ENCODE data around the gene SELENOW. TPM values are rescaled to one million over a fixed set of nuclear protein-coding genes. Genes with fewer than 3 reads are reported as not detected.
"Not testable (repeated sequence)": the region's sequence is repeated elsewhere in the genome, so short reads cannot be mapped to it uniquely, and the experiment has no call there.

SELENOW gene
- total and polyA plus RNA-seq, 2 experiments from 2014 or later, result 561 to 571 TPM

DNA sequence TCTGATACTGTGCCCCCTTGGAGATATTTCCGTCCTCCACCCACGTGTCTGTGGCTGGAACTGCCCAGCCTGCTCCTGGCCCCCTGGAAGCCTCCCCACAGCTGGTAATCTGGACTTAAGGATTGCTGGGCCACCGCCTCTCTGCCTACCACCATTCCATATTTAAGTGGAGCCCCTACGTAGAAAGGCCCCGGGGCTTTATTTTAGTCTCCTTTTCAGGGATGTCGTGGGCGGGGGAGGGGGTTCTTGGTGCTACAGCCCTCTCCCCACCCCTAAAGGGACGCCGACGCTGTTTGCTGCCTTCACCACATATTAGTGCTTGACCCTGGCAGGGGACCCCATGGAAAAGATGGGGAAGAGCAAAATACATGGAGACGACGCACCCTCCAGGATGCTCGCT lies 35.9 kb upstream of the SELENOW start:
- peaks cover 30% of the 10 kb centered on the region for H3K36me3 ChIP-seq (ENCODE audit: low read depth)
- H3F3A ChIP-seq (ENCODE audit: insufficient read depth), result peaks cover 53% of the 10 kb centered on the region
- no peaks in the 10 kb centered on the region for H3K27me3 ChIP-seq (replicated peaks; ENCODE audit: insufficient read depth)
- H3K9ac ChIP-seq, result peak overlapping the region; percentile 89
- peaks cover 27% of the 10 kb centered on the region for H3K4me1 ChIP-seq (ENCODE audit: insufficient read depth)
- H3K4me2 ChIP-seq (ENCODE audit: unreplicated experiment), result peak overlapping the region; percentile 79
- peak; percentile 47 for DNase-seq
- H2AFZ ChIP-seq, result no peak overlapping the region
- WGBS, 2 experiments (ENCODE audit: low coverage in 1 of 2, low lambda C conversion rate in 2 of 2, missing lambda C conversion rate in 2 of 2), result 9 to 10% methylated on average over 12 to 13 of the region's 13 CpGs
- H3K4me3 ChIP-seq, result peak overlapping the region; percentile 58
- H3K27ac ChIP-seq, result peak overlapping the region; percentile 98
- peaks cover 31% of the 10 kb centered on the region for H3K79me2 ChIP-seq (ENCODE audit: insufficient read depth)
- H4K20me1 ChIP-seq (ENCODE audit: insufficient read depth), result no peaks in the 10 kb centered on the region
- TF ChIP-seq EZH2 (IDR thresholded peaks at IDR 0.05; ENCODE audit: insufficient read depth, poor library complexity, severe bottlenecking) (no peak), EZH2phosphoT487 (IDR thresholded peaks at IDR 0.05; ENCODE audit: insufficient read depth, low read depth) (no peak)
- H3K9me3 ChIP-seq (ENCODE audit: low read depth), result no peaks in the 10 kb centered on the region
- in situ Hi-C loops (cut with MboI), result no loop called here
- no peaks in the 10 kb centered on the region for H3K9me2 ChIP-seq (ENCODE audit: insufficient read depth)

DNA sequence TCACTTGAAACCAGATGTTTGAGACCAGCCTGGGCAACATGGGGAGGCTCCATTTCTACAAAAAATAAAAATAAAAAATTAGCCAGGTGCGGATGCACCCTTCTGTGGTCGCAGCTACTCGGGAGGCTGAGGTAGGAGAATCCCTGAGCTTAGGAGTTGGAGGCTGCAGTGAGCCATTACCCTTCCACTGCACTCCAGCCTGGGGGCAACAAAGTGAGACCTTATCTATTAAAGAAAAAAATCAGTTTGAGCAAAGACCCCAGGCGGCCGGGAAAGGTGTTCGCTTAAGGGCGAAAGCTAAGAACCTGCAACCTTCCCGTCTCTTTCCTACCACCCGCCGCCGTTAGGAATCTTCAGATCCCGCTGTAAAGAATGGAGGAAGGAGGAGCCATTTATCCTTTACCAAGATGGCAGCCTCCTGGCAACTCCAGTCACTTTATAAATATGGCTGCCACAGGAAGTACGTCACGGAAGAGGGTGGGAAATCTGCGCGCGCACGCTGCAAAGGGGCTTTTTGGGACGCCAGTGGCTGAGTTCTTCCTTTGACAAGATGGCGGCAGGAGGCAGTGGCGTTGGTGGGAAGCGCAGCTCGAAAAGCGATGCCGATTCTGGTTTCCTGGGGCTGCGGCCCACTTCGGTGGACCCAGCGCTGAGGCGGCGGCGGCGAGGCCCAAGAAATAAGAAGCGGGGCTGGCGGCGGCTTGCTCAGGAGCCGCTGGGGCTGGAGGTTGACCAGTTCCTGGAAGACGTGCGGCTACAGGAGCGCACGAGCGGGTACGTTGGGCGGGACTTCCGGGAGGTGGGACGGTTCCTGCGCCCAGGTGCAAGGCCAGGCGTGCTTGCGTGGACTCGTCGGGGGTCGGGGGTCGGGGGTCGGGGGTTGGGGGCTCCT lies 33.2 kb upstream of the SELENOW start, which contains the start of gene NOP53:
Gene NOP53 (plus strand): TSS at position 537 of the 892 bp plus-strand sequence. CDS start 14 bp downstream, at position 551.
- Histone ChIP-seq H3K4me3 (peak within 1 kb of the TSS; percentile 83), H3F3A (ENCODE audit: insufficient read depth) (peaks cover 32% of the 10 kb centered on the region), H3K9me3 (ENCODE audit: low read depth) (no peaks in the 10 kb centered on the region), H3K9ac (peak within 1 kb of the TSS; percentile 87), H4K20me1 (ENCODE audit: insufficient read depth) (no peaks in the 10 kb centered on the region), H3K79me2 (ENCODE audit: insufficient read depth) (peaks cover 42% of the 10 kb centered on the region), H3K4me1 (ENCODE audit: insufficient read depth) (peaks cover 27% of the 10 kb centered on the region), H3K27ac (peak within 1 kb of the TSS; percentile 98), H3K27me3 (replicated peaks; ENCODE audit: insufficient read depth) (no peaks in the 10 kb centered on the region), H3K4me2 (ENCODE audit: unreplicated experiment) (peak within 1 kb of the TSS; percentile 92), H2AFZ (no peak within 1 kb of the TSS), H3K9me2 (ENCODE audit: insufficient read depth) (no peaks in the 10 kb centered on the region), H3K36me3 (ENCODE audit: low read depth) (peaks cover 20% of the 10 kb centered on the region)
- WGBS, 2 experiments (ENCODE audit: low coverage in 1 of 2, low lambda C conversion rate in 2 of 2, missing lambda C conversion rate in 2 of 2), result 8 to 9% methylated on average over 37 to 50 of the region's 53 CpGs
- in situ Hi-C loops (cut with MboI), result no loop called here
- no peak for TF ChIP-seq EZH2phosphoT487 (IDR thresholded peaks at IDR 0.05; ENCODE audit: insufficient read depth, low read depth)
- TF ChIP-seq EZH2 (IDR thresholded peaks at IDR 0.05; ENCODE audit: insufficient read depth, poor library complexity, severe bottlenecking), result no peak
- peak; percentile 97 for DNase-seq

DNA sequence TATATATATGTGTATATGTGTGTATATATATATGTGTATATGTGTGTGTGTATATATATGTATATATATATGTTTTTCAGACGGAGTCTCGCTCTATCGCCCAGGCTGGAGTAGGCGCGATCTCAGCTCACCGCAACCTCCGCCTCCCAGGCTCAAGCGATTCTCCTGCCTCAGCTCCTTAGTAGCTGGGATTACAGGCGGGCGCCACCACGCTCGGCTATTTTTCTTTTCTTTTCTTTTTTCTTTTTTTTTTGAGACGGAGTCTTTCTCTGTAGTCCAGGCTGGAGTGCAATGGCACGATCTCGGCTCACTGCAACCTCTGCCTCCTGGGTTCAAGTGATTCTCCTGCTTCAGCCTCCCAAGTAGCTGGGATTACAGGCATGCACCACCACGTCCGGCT lies 32.4 kb upstream of the SELENOW start:
- 28 to 34% methylated on average over 15 to 17 of the region's 17 CpGs for WGBS, 2 experiments (ENCODE audit: low coverage in 1 of 2, low lambda C conversion rate in 2 of 2, missing lambda C conversion rate in 2 of 2)
- H4K20me1 ChIP-seq (ENCODE audit: insufficient read depth); H3K27ac ChIP-seq; DNase-seq; in situ Hi-C loops (cut with MboI); H3K9me2 ChIP-seq (ENCODE audit: insufficient read depth); H2AFZ ChIP-seq; H3K9me3 ChIP-seq (ENCODE audit: low read depth); H3K27me3 ChIP-seq (replicated peaks; ENCODE audit: insufficient read depth): not testable (repeated sequence)
- Histone ChIP-seq H3K4me2 (ENCODE audit: unreplicated experiment) (peak overlapping the region; percentile 92), H3K4me1 (ENCODE audit: insufficient read depth) (peaks cover 27% of the 10 kb centered on the region), H3K9ac (peak overlapping the region; percentile 87), H3K4me3 (peak overlapping the region; percentile 83), H3K79me2 (ENCODE audit: insufficient read depth) (peaks cover 42% of the 10 kb centered on the region), H3K36me3 (ENCODE audit: low read depth) (peaks cover 14% of the 10 kb centered on the region), H3F3A (ENCODE audit: insufficient read depth) (peaks cover 27% of the 10 kb centered on the region)

DNA sequence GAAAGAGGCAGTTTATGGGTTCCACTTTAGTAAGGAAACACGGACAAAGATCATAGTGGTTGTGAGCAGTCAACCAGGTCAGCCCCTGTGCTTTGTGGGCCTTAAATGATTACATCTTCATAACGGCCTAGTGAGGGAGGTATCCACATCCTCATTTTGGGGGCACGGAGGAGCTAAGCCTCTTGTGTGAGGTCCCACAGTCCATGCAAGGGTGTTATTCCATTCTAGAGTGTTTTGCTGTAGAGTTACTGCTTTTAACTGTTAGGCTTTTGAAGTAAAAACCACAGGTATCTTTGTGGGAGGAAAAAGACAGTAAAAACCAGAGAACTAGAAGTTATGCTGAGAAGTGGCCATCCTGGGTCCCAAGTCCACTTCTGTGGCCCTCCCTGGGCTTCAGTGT lies 29.2 kb upstream of the SELENOW start:
- H4K20me1 ChIP-seq (ENCODE audit: insufficient read depth), result no peaks in the 10 kb centered on the region
- no peak overlapping the region for H3K27ac ChIP-seq
- in situ Hi-C loops (cut with MboI), result no loop called here
- peaks cover 42% of the 10 kb centered on the region for H3K79me2 ChIP-seq (ENCODE audit: insufficient read depth)
- no peaks in the 10 kb centered on the region for H3K27me3 ChIP-seq (replicated peaks; ENCODE audit: insufficient read depth)
- H3K4me1 ChIP-seq (ENCODE audit: insufficient read depth), result peaks cover 10% of the 10 kb centered on the region; the same call in 1 of the 2 replicates
- H3K9ac ChIP-seq, result no peak overlapping the region
- no peak overlapping the region for H3K4me3 ChIP-seq
- H2AFZ ChIP-seq, result no peak overlapping the region
- H3F3A ChIP-seq (ENCODE audit: insufficient read depth), result peaks cover 5% of the 10 kb centered on the region; the same call in 1 of the 2 replicates
- no peak overlapping the region for H3K4me2 ChIP-seq (ENCODE audit: unreplicated experiment)
- no peaks in the 10 kb centered on the region for H3K9me2 ChIP-seq (ENCODE audit: insufficient read depth)
- no peak for DNase-seq
- 98 to 100% methylated on average over 3 of the region's 3 CpGs for WGBS, 2 experiments (ENCODE audit: low coverage in 1 of 2, low lambda C conversion rate in 2 of 2, missing lambda C conversion rate in 2 of 2)
- no peak for TF ChIP-seq EZH2phosphoT487 (IDR thresholded peaks at IDR 0.05; ENCODE audit: insufficient read depth, low read depth)
- TF ChIP-seq EZH2 (IDR thresholded peaks at IDR 0.05; ENCODE audit: insufficient read depth, poor library complexity, severe bottlenecking), result no peak
- H3K36me3 ChIP-seq (ENCODE audit: low read depth), result peaks cover 21% of the 10 kb centered on the region
- H3K9me3 ChIP-seq (ENCODE audit: low read depth), result no peaks in the 10 kb centered on the region
